NB4 (cell line): ENCODE data around the gene RRBP1.

Source experiments
- DNase-seq: peaks from one replicate; pipeline ENCODE4 v3.0.0; 2010; ENCODE audit warnings: low read depth
- H3K4me3 ChIP-seq: one replicate; pipeline ENCODE4 v1.5.1; 2011; ENCODE audit warnings: mild to moderate bottlenecking, low read depth, low read length, moderate library complexity
- CTCF ChIP-seq: IDR thresholded peaks from one replicate; pipeline ENCODE4 v1.5.1; 2012; ENCODE audit warnings: low read depth, low read length
- MYC ChIP-seq: IDR thresholded peaks from 2 replicates; pipeline ENCODE4 v1.6.1; 2011; ENCODE audit warnings: low read depth, low read length
- POLR2A ChIP-seq: IDR thresholded peaks from 2 replicates; pipeline ENCODE4 v1.6.1; 2011; ENCODE audit warnings: mild to moderate bottlenecking; ENCODE audit not compliant: insufficient read length; ENCODE audit errors: extremely low read depth
- TF ChIP-seq, protein P1 (sequence below): IDR thresholded peaks from 2 replicates; pipeline ENCODE4 v1.6.1; 2011; ENCODE audit warnings: low read depth, low read length

Gene RRBP1

GRCh38 chr20:17682103-17682888, at the start of gene RRBP1:
TSS of gene RRBP1 (minus strand) at chr20:17682242. CDS start at chr20:17660507, 21,735 bp downstream.
- DNase-seq = peak; percentile 99

GRCh38 chr20:17731233-17731632, 49.2 kb upstream of the RRBP1 start:
- TF ChIP-seq POLR2A (no peak), CTCF (no peak), MYC (no peak)
- TF ChIP-seq, protein P1, sequence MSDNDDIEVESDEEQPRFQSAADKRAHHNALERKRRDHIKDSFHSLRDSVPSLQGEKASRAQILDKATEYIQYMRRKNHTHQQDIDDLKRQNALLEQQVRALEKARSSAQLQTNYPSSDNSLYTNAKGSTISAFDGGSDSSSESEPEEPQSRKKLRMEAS = no peak

More at GRCh38 chr20:17682103-17682888, at the start of gene RRBP1:
- TF ChIP-seq MYC = peak; percentile 56; the same call in 1 of the 2 replicates
- TF ChIP-seq CTCF = peak; percentile 88
- peak; percentile 77 for TF ChIP-seq POLR2A
- TF ChIP-seq, protein P1 = peak; percentile 15; the same call in 1 of the 2 replicates
- H3K4me3 ChIP-seq = peak within 1 kb of the TSS; percentile 64

GRCh38 chr20:17730071-17730470, 48.0 kb upstream of the RRBP1 start:
- no peak for DNase-seq
- TF ChIP-seq POLR2A = no peak
- no peak for TF ChIP-seq CTCF
- TF ChIP-seq MYC = no peak
- TF ChIP-seq, protein P1 = no peak
- H3K4me3 ChIP-seq = no peak overlapping the region

More at GRCh38 chr20:17731233-17731632, 49.2 kb upstream of the RRBP1 start:
- no peak for DNase-seq
- no peak overlapping the region for H3K4me3 ChIP-seq

- H3K4me3 ChIP-seq = no peak overlapping the region
- TF ChIP-seq POLR2A = no peak
- TF ChIP-seq, protein P1 = no peak
- TF ChIP-seq MYC = no peak
- no peak for TF ChIP-seq CTCF
Observed at GRCh38 chr20:17728074-17728473, 46.0 kb upstream of the RRBP1 start.

GRCh38 chr20:17727351-17727750, 45.3 kb upstream of the RRBP1 start:
- H3K4me3 ChIP-seq = no peak overlapping the region
- TF ChIP-seq MYC (no peak), CTCF (no peak), POLR2A (no peak)
- TF ChIP-seq, protein P1 = no peak
- no peak for DNase-seq

More at GRCh38 chr20:17728074-17728473, 46.0 kb upstream of the RRBP1 start:
- DNase-seq = no peak
